SK-N-SH (cell line): ENCODE measurements around the gene ZNF480. TPM values are rescaled to one million over a fixed set of nuclear protein-coding genes. Genes with fewer than 3 reads are reported as not detected.
A peak's percentile ranks its signal among the peaks of the same experiment; 100 is the strongest.

Source experiments
- CTCF ChIA-PET: fragments of 300-600, 350-600 bp; formaldehyde crosslinking; extraction: SDS; loops from one replicate; lab custom pipeline; 2021; lab: Yijun Ruan, JAX
- POLR2A ChIA-PET: fragments of 350-600 bp; sonication (Branson Sonifier 250); formaldehyde crosslinking; extraction: SDS; loops from one replicate; lab custom pipeline; 2020; ENCODE audit warnings: antibody characterized with exemption, inconsistent platforms; lab: Yijun Ruan, JAX
- DNase-seq: peaks from one replicate; pipeline ENCODE4 v3.0.0; 2012
- H2AFZ ChIP-seq: fragments of 200-600 bp; sonication (generic); 2 replicates; pipeline ENCODE4 v1.8.1; 2016; ENCODE audit warnings: antibody characterized with exemption, mild to moderate bottlenecking, low read depth
- H3F3A ChIP-seq: fragments of 200-600 bp; sonication (generic); replicated peaks from 2 replicates; pipeline ENCODE3; 2016; ENCODE audit warnings: antibody characterized with exemption, mild to moderate bottlenecking; ENCODE audit not compliant: insufficient read depth
- H3K27ac ChIP-seq, 2 experiments: fragments of 200-500 bp in 1 of 2; fragments of 200-600 bp in 1 of 2; sonication (Bioruptor generic) in 1 of 2; sonication (generic), shearing (Covaris generic) in 1 of 2; 2 replicates each; pipeline versions ENCODE4 v1.5.1 to v1.6.1; 2014 to 2016; ENCODE audit warnings: low read depth in 2 of 2, inconsistent platforms in 1 of 2, low read length in 1 of 2, mild to moderate bottlenecking in 1 of 2, mixed read lengths in 1 of 2
- H3K27me3 ChIP-seq: fragments of 200-600 bp; sonication (generic), shearing (Covaris generic); 2 replicates; pipeline ENCODE4 v1.6.1; 2016; ENCODE audit warnings: mixed run types; ENCODE audit not compliant: insufficient read depth
- H3K36me3 ChIP-seq, 2 experiments: fragments of 200-500 bp in 1 of 2; fragments of 200-600 bp in 1 of 2; sonication (Bioruptor generic) in 1 of 2; sonication (generic) in 1 of 2; replicated peaks in 1 of 2; 2 replicates each; pipeline versions ENCODE3 to v1.5.1; 2014 to 2016; ENCODE audit warnings: low read length in 1 of 2, mild to moderate bottlenecking in 1 of 2; ENCODE audit not compliant: insufficient read depth in 2 of 2, control insufficient read depth in 1 of 2
- H3K4me1 ChIP-seq, 2 experiments: fragments of 200-500 bp in 1 of 2; fragments of 200-600 bp in 1 of 2; sonication (Bioruptor generic) in 1 of 2; sonication (generic), shearing (Covaris generic) in 1 of 2; 2 replicates each; pipeline versions ENCODE4 v1.5.1 to v1.6.1; 2014 to 2016; ENCODE audit warnings: low read depth in 1 of 2, low read length in 1 of 2, mixed run types in 1 of 2; ENCODE audit not compliant: insufficient read depth in 2 of 2, control insufficient read depth in 1 of 2
- H3K4me2 ChIP-seq: fragments of 200-600 bp; sonication (generic), shearing (Covaris generic); 2 replicates; pipeline ENCODE4 v1.6.1; 2017; ENCODE audit warnings: mixed run types
- H3K4me3 ChIP-seq, 2 experiments: fragments of 200-500 bp in 1 of 2; fragments of 200-600 bp in 1 of 2; sonication (Bioruptor generic) in 1 of 2; sonication (generic), shearing (Covaris generic) in 1 of 2; 2 replicates each; pipeline versions ENCODE4 v1.5.1 to v1.8.1; 2014 to 2016; ENCODE audit warnings: low read depth in 2 of 2, inconsistent platforms in 1 of 2, low read length in 1 of 2, mild to moderate bottlenecking in 1 of 2, mixed read lengths in 1 of 2, moderate library complexity in 1 of 2
- H3K79me2 ChIP-seq: fragments of 200-600 bp; sonication (generic); 2 replicates; pipeline ENCODE4 v1.8.1; 2017; ENCODE audit warnings: mild to moderate bottlenecking; ENCODE audit not compliant: insufficient read depth
- H3K9ac ChIP-seq: fragments of 200-600 bp; sonication (generic); 2 replicates; pipeline ENCODE4 v1.6.1; 2017; ENCODE audit warnings: mixed run types
- H3K9me2 ChIP-seq: fragments of 200-600 bp; sonication (generic); 2 replicates; pipeline ENCODE4 v1.6.1; 2017; ENCODE audit warnings: mixed run types
- H3K9me3 ChIP-seq: fragments of 200-600 bp; sonication (generic); 2 replicates; pipeline ENCODE4 v1.6.1; 2017; ENCODE audit warnings: mixed run types, mild to moderate bottlenecking, moderate library complexity
- H4K20me1 ChIP-seq: fragments of 200-600 bp; sonication (generic); 2 replicates; pipeline ENCODE4 v1.6.1; 2017; ENCODE audit warnings: mild to moderate bottlenecking, mixed run types; ENCODE audit not compliant: insufficient read depth
- ELF1 ChIP-seq: IDR thresholded peaks from 2 replicates; pipeline ENCODE4 v1.4.0; 2012
- FOSL2 ChIP-seq: IDR thresholded peaks from 2 replicates; pipeline ENCODE4 v1.4.0; 2012; ENCODE audit warnings: low read depth, mild to moderate bottlenecking, moderate library complexity, borderline replicate concordance
- FOXJ3 ChIP-seq: sonication (generic); formaldehyde crosslinking; IDR thresholded peaks from 2 replicates; pipeline ENCODE4 v1.5.1; 2020; ENCODE audit warnings: mild to moderate bottlenecking, missing genetic modification reagents
- FOXM1 ChIP-seq: IDR thresholded peaks from 2 replicates; pipeline ENCODE4 v1.4.0; 2012; ENCODE audit warnings: low read depth, mild to moderate bottlenecking
- GABPA ChIP-seq: IDR thresholded peaks from 2 replicates; pipeline ENCODE4 v1.4.0; 2012; ENCODE audit warnings: low read depth, mild to moderate bottlenecking
- GATA2 ChIP-seq: sonication (generic); formaldehyde crosslinking; IDR thresholded peaks from 2 replicates; pipeline ENCODE4 v1.5.0; 2020; ENCODE audit warnings: mild to moderate bottlenecking, missing genetic modification reagents
- JUND ChIP-seq: IDR thresholded peaks from 2 replicates; pipeline ENCODE4 v1.4.0; 2012
- MAX ChIP-seq: IDR thresholded peaks from 2 replicates; pipeline ENCODE4 v1.4.0; 2012; ENCODE audit warnings: low read depth
- MXI1 ChIP-seq: IDR thresholded peaks from 2 replicates; pipeline ENCODE4 v1.6.1; 2012; ENCODE audit warnings: mild to moderate bottlenecking, low read depth, low read length, improper control_type of control experiment
- NRF1 ChIP-seq: IDR thresholded peaks from 2 replicates; pipeline ENCODE4 v1.6.1; 2012; ENCODE audit warnings: low read depth, mild to moderate bottlenecking, low read length
- PBX3 ChIP-seq: IDR thresholded peaks from 2 replicates; pipeline ENCODE4; 2012
- POLR2AphosphoS5 ChIP-seq: IDR thresholded peaks from 2 replicates; pipeline ENCODE4 v1.6.1; 2012; ENCODE audit warnings: low read depth, low read length
- RAD21 ChIP-seq: IDR thresholded peaks from 2 replicates; pipeline ENCODE4 v1.6.1; 2012; ENCODE audit warnings: mild to moderate bottlenecking, low read length
- RCOR1 ChIP-seq: fragments of 150-350 bp; IDR thresholded peaks from 2 replicates; pipeline ENCODE4 v1.6.1; 2017; ENCODE audit warnings: antibody characterized with exemption, low read length
- REST ChIP-seq: IDR thresholded peaks from 2 replicates; pipeline ENCODE4 v1.6.1; 2012; ENCODE audit warnings: mild to moderate bottlenecking, low read depth, low read length, moderate library complexity
- RFX5 ChIP-seq: IDR thresholded peaks from 2 replicates; pipeline ENCODE4 v1.6.1; 2012; ENCODE audit warnings: mild to moderate bottlenecking, improper control_type of control experiment, low read length
- RXRA ChIP-seq: IDR thresholded peaks from 2 replicates; pipeline ENCODE4 v1.4.0; 2012; ENCODE audit warnings: low read depth, mild to moderate bottlenecking, borderline replicate concordance
- SIN3A ChIP-seq: IDR thresholded peaks from 2 replicates; pipeline ENCODE4 v1.6.1; 2012; ENCODE audit warnings: low read depth, mild to moderate bottlenecking, low read length, moderate library complexity, borderline replicate concordance
- TAF1 ChIP-seq: IDR thresholded peaks from 2 replicates; pipeline ENCODE4 v1.6.1; 2012; ENCODE audit warnings: low read depth, mild to moderate bottlenecking, low read length, moderate library complexity, borderline replicate concordance
- USF2 ChIP-seq: fragments of 150-350 bp; IDR thresholded peaks from 2 replicates; pipeline ENCODE4 v1.6.1; 2017; ENCODE audit warnings: antibody characterized with exemption, low read length, low read depth, borderline replicate concordance
- YY1 ChIP-seq: IDR thresholded peaks from 2 replicates; pipeline ENCODE4 v1.4.0; 2012; ENCODE audit warnings: low read depth, mild to moderate bottlenecking
- WGBS: methylation state at CpG from one replicate; pipeline ENCODE4 v1.1.6; 2017; ENCODE audit warnings: low lambda C conversion rate; 5-methylcytosine and 5-hydroxymethylcytosine counted together
- polyA plus RNA-seq, 3 experiments: library from polyadenylated mRNA; depleted of rRNA; stranded (reverse); fragments of >200 nt; gene quantifications; 2 replicates each; pipeline ENCODE4 v1.2.3, GENCODE V29; 2012

ZNF480 gene
- polyA plus RNA-seq, 1 of the 3 experiments (the other 2 are of a cell fraction): 10.9 TPM

- TF ChIP-seq SIN3A: peak; percentile 78
- TF ChIP-seq RAD21: no peak
- TF ChIP-seq FOSL2: no peak
- TF ChIP-seq TAF1: peak; percentile 90
- TF ChIP-seq REST: 0 out of 2 replicates have a peak, but pooled peaks have one; percentile 10
- peak; percentile 74 for TF ChIP-seq YY1
- TF ChIP-seq GABPA: peak; percentile 65
- no peak for TF ChIP-seq RCOR1
- TF ChIP-seq MAX: peak; percentile 90
- peak; percentile 46; the same call in 1 of the 2 replicates for TF ChIP-seq RFX5
- TF ChIP-seq RXRA: no peak
- TF ChIP-seq USF2: no peak
- TF ChIP-seq MXI1: peak; percentile 93
- TF ChIP-seq NRF1: peak; percentile 83
- no peak for TF ChIP-seq FOXJ3 (CRISPR knock-in tag)
- TF ChIP-seq JUND: no peak
- TF ChIP-seq ELF1: peak; percentile 97
- no peak for TF ChIP-seq FOXM1
- no peak for TF ChIP-seq GATA2 (CRISPR knock-in tag)
- peak; percentile 91 for TF ChIP-seq POLR2AphosphoS5
- peak; percentile 37; the same call in 1 of the 2 replicates for TF ChIP-seq PBX3
- Histone ChIP-seq H2AFZ (peak within 1 kb of the TSS; percentile 92), H4K20me1 (no peaks in the 10 kb centered on the region), H3K27ac (peak within 1 kb of the TSS; percentile 90 to 94), H3K4me3 (peak within 1 kb of the TSS; percentile 85 to 91), H3K4me2 (peak within 1 kb of the TSS; percentile 79), H3K9ac (peak within 1 kb of the TSS; percentile 99), H3F3A (no peaks in the 10 kb centered on the region), H3K36me3 (peaks cover 0 to 30% of the 10 kb centered on the region in 2 experiments), H3K79me2 (peaks cover 52% of the 10 kb centered on the region), H3K4me1 (peaks cover 0 to 2% of the 10 kb centered on the region in 2 experiments; a peak in 1 of 4 replicates), H3K9me3 (no peaks in the 10 kb centered on the region), H3K27me3 (no peaks in the 10 kb centered on the region), H3K9me2 (no peaks in the 10 kb centered on the region)
- 2% methylated on average over 18 of the region's 70 CpGs for WGBS
- POLR2A ChIA-PET: no interaction called here
- CTCF ChIA-PET: no interaction called here
- peak; percentile 96 for DNase-seq
Observed at GRCh38 chr19:52269338-52270261, 27.4 kb upstream of the ZNF480 start, which contains the start of gene ZNF766. Gene ZNF766 (plus strand): TSS chr19:52269587. CDS start chr19:52269614, 27 bp downstream.
